K562 (cell line): Measurements from ENCODE around the gene TNPO2. TPM values are rescaled to one million over a fixed set of nuclear protein-coding genes. Genes with fewer than 3 reads are reported as not detected.

Experiments
- ATAC-seq: fragments of 200-7000 bp; cut with Tn5 transposase; 3 replicates; pipeline ENCODE4 v1.9.1; 2020; ENCODE audit warnings: moderate library complexity
- BruUV-seq: library from RNA; stranded (reverse); fragments of 400-500 nt; replicated peaks from 2 replicates; lab custom pipeline; 2021; lab: Mats Ljungman, UMichigan
- CTCF ChIA-PET: fragments of 300-600 bp; formaldehyde crosslinking; extraction: SDS; loops from one replicate; lab custom pipeline; 2021; ENCODE audit warnings: low intra/inter-chr PET ratio; lab: Yijun Ruan, JAX
- POLR2A ChIA-PET: fragments of 300-600, 350-650 bp; sonication (Branson Sonifier 250); formaldehyde crosslinking; extraction: SDS; loops from one replicate; lab custom pipeline; 2021; ENCODE audit warnings: antibody characterized with exemption, inconsistent platforms; lab: Yijun Ruan, JAX
- DNase-seq, 4 experiments: peaks; one replicate each; pipeline versions ENCODE4 v3.0.0 to v3.0.0-alpha.2; 2011 to 2018; ENCODE audit warnings: low spot score in 3 of 4, mixed read lengths in 3 of 4; ENCODE audit errors: extremely low read depth in 1 of 4
- FAIRE-seq: peaks from 2 replicates; lab custom pipeline; 2011; peaks lifted over from hg19 to GRCh38; lab: Jason Lieb, UNC
- H2AFZ ChIP-seq: 2 replicates; pipeline ENCODE4 v1.6.0; 2011; ENCODE audit warnings: low read depth, low read length, control low read depth, inconsistent platforms
- H3K27ac ChIP-seq: fragments of 200-600 bp; 3 replicates; pipeline ENCODE4 v1.8.0; 2011; ENCODE audit warnings: low read depth, mild to moderate bottlenecking, control low read depth, inconsistent platforms, low read length, moderate library complexity, mixed read lengths; ENCODE audit errors: extremely low read depth
- H3K27me3 ChIP-seq, 2 experiments: fragments of 300-600 bp in 1 of 2; 2 replicates in 1 of 2; 3 replicates in 1 of 2; pipeline versions ENCODE4 v1.6.0 to v1.8.0; 2011; ENCODE audit warnings: inconsistent platforms in 2 of 2, low read length in 2 of 2, mild to moderate bottlenecking in 1 of 2, mixed read lengths in 1 of 2, moderate library complexity in 1 of 2; ENCODE audit not compliant: control insufficient read depth in 2 of 2, insufficient read depth in 2 of 2
- H3K36me3 ChIP-seq: fragments of 300-600 bp; 3 replicates; pipeline ENCODE4 v1.8.0; 2011; ENCODE audit warnings: mild to moderate bottlenecking, low read length, inconsistent platforms; ENCODE audit not compliant: control insufficient read depth, insufficient read depth
- H3K4me1 ChIP-seq, 2 experiments: fragments of 200-600 bp in 1 of 2; replicated peaks in 1 of 2; 2 replicates in 1 of 2; 3 replicates in 1 of 2; pipeline versions ENCODE4 v1.5.1 to v1.8.0; 2011; ENCODE audit warnings: inconsistent platforms in 2 of 2, low read length in 2 of 2, mild to moderate bottlenecking in 1 of 2, mixed read lengths in 1 of 2, moderate library complexity in 1 of 2; ENCODE audit not compliant: control insufficient read depth in 2 of 2, insufficient read depth in 2 of 2
- H3K4me2 ChIP-seq: 2 replicates; pipeline ENCODE4 v1.6.1; 2011; ENCODE audit warnings: low read length, control low read depth, inconsistent platforms, mixed read lengths; ENCODE audit not compliant: insufficient read depth
- H3K4me3 ChIP-seq: fragments of 200-600 bp; sonication (generic), shearing (Covaris generic); 2 replicates; pipeline ENCODE4 v1.5.1; 2016; ENCODE audit warnings: control low read depth, inconsistent platforms
- H3K79me2 ChIP-seq: fragments of 200-600 bp; 3 replicates; pipeline ENCODE4 v1.8.0; 2011; ENCODE audit warnings: low read length, inconsistent platforms; ENCODE audit not compliant: control insufficient read depth, insufficient read depth
- H3K9ac ChIP-seq, 2 experiments: 2 replicates each; pipeline versions ENCODE4 v1.6.0 to v1.6.1; 2011; ENCODE audit warnings: low read depth in 2 of 2, low read length in 2 of 2, control low read depth in 1 of 2, inconsistent platforms in 1 of 2, mild to moderate bottlenecking in 1 of 2, mixed read lengths in 1 of 2; ENCODE audit not compliant: insufficient read depth in 1 of 2
- H3K9me1 ChIP-seq: one replicate; pipeline ENCODE4 v1.6.0; 2011; ENCODE audit warnings: inconsistent platforms, mild to moderate bottlenecking, low read length, moderate library complexity; ENCODE audit not compliant: control insufficient read depth, insufficient read depth
- H3K9me3 ChIP-seq: replicated peaks from 2 replicates; pipeline ENCODE4 v1.5.1; 2011; ENCODE audit warnings: low read depth, low read length, inconsistent platforms; ENCODE audit not compliant: control insufficient read depth, insufficient read depth
- H4K20me1 ChIP-seq: replicated peaks from 2 replicates; pipeline ENCODE4 v1.6.1; 2011; ENCODE audit warnings: low read length, inconsistent platforms, mixed read lengths; ENCODE audit not compliant: control insufficient read depth, insufficient read depth
- PHF8 ChIP-seq: fragments of 200-600 bp; sonication (generic); IDR thresholded peaks from 2 replicates; pipeline ENCODE4 v1.6.1; 2012; ENCODE audit warnings: mixed run types, mild to moderate bottlenecking, inconsistent platforms, low read length, moderate library complexity, borderline replicate concordance
- POU5F1 ChIP-seq: fragments of 150-350 bp; IDR thresholded peaks from 2 replicates; pipeline ENCODE4 v1.6.1; 2014; ENCODE audit warnings: borderline replicate concordance, low read length, low read depth, mild to moderate bottlenecking; ENCODE audit not compliant: partially characterized antibody
- TARDBP ChIP-seq: fragments of 450-650 bp; IDR thresholded peaks from 2 replicates; pipeline ENCODE4 v1.6.1; 2016
- ZNF121 ChIP-seq: sonication (generic); formaldehyde crosslinking; conservative IDR thresholded peaks from 2 replicates; pipeline ENCODE4 v1.8.0; 2022; ENCODE audit warnings: missing genetic modification reagents
- ZNF175 ChIP-seq: fragments of 200-800 bp; sonication (Bioruptor generic); IDR thresholded peaks from 2 replicates; pipeline ENCODE4 v1.6.1; 2016; ENCODE audit warnings: low read depth, mild to moderate bottlenecking, missing genetic modification characterization, missing compliant biosample characterization
- ZNF444 ChIP-seq: fragments of 250-450 bp; sonication (Bioruptor Pico); IDR thresholded peaks from 2 replicates; pipeline ENCODE4 v1.4.0; 2020; ENCODE audit warnings: mild to moderate bottlenecking, moderate library complexity
- WGBS: fragments of 100-300 bp; shearing (Covaris generic); methylation state at CpG from one replicate; pipeline ENCODE4 v1.1.6; 2016; ENCODE audit warnings: low coverage, mixed read lengths; ENCODE audit not compliant: insufficient coverage; ENCODE audit errors: missing lambda C conversion rate; 5-methylcytosine and 5-hydroxymethylcytosine counted together
- in situ Hi-C: fragments of 300-500 bp; cut with MboI; formaldehyde crosslinking; loops from 4 replicates; pipeline ENCODE4 v1.15.0; 2018; ENCODE audit warnings: inconsistent platforms, mixed read lengths
- intact Hi-C: fragments of 100-400 bp; cut with micrococcal nuclease; formaldehyde crosslinking; loops from 2 replicates; pipeline ENCODE4 v1.14.2; 2022
- polyA plus RNA-seq, 8 experiments: library from polyadenylated mRNA; depleted of rRNA in 4 of 8; stranded (reverse) in 5 of 8; unstranded in 3 of 8; fragments of >200 nt; fragmentation: Nextera tagmentation in 2 of 8; fragmentation: Illumina TruSeq in 1 of 8; extraction: Ambion mirVana in 2 of 8; extraction: Trizol in 1 of 8; gene quantifications; 2 replicates each; pipeline versions ENCODE4 v1.2.1 to v1.2.3, GENCODE V29; 2011 to 2014; ENCODE audit warnings: inconsistent platforms in 1 of 8, missing spikeins in 1 of 8
- total RNA-seq, 7 experiments: library from RNA; depleted of rRNA in 6 of 7; stranded (reverse); fragments of >200 nt in 6 of 7; fragmentation: Illumina TruSeq in 2 of 7; extraction: Trizol in 2 of 7; gene quantifications; 2 replicates each; pipeline versions ENCODE4 v1.2.1 to v1.2.3, GENCODE V29; 2011 to 2021; ENCODE audit warnings: low replicate concordance in 1 of 7

TNPO2 gene
- total and polyA plus RNA-seq, 9 of the 15 experiments (the other 6 are each of a cell fraction or from before 2014, with no cell fraction given), result 6.0 to 126 (median 53.8) TPM

DNA sequence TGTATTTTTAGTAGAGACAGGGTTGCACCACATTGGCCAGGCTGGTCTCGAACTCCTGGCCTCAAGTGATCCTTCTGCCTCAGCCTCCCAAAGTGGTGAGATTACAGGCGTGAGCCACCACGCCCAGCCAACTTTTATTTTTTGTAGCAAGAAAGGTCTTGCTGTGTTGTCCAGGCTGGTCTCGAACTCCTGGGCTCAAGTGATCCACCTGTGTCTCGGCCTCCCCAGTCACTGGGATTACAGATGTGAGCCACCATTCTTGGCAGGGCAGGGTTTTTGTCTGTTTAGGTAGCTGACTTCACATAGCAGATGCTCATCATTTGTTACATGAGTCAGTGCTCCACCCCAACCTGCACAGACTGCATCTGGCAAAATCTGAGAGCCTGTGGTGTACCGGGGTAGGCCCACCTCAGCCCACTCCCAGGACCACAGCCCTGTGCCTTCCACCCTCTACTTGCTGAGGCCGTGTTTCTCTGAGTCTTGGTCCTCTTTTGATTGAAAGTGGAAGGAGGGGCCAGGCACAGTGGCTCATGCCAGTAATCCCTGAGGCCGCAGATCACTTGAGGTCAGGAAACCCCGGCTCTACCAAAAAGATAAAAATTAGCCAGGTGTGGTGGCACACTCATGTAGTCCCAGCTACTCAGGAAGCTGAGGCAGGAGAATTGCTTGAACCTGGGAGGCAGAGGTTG lies 4.2 kb upstream of the TNPO2 start:
- TF ChIP-seq ZNF444 (no peak), POU5F1 (no peak), TARDBP (no peak), ZNF175 (CRISPR knock-in tag) (no peak), ZNF121 (CRISPR knock-in tag) (peak; percentile 81)
- peaks cover 6 to 27% of the 10 kb centered on the region in 2 experiments for H3K4me1 ChIP-seq
- H3K4me3 ChIP-seq, result no peak overlapping the region
- FAIRE-seq (no peak), DNase-seq (no peak), ATAC-seq (no peak)
- H3K27me3 ChIP-seq, result no peaks in the 10 kb centered on the region
- peaks cover 48% of the 10 kb centered on the region for H3K36me3 ChIP-seq
- POLR2A ChIA-PET, result interaction anchor here (0.7 to 2.2 kb wide), 3 partner anchors 7 to 78 kb away, joined by 3 to 6 read pairs (median 3); partner anchors contain the start of genes GET3 and RNASEH2A
- intact Hi-C loops, result no loop called here
- peaks cover 42% of the 10 kb centered on the region for H3K79me2 ChIP-seq
- H3K9me3 ChIP-seq, result no peaks in the 10 kb centered on the region
- peaks cover 7% of the 10 kb centered on the region for H4K20me1 ChIP-seq
- H2AFZ ChIP-seq, result no peak overlapping the region
- BruUV-seq, result no TSS peak
- H3K27ac ChIP-seq, result no peak overlapping the region
- CTCF ChIA-PET, result no interaction called here
- no peak overlapping the region for H3K9ac ChIP-seq
- WGBS, result 93% methylated on average over 9 of the region's 9 CpGs
- in situ Hi-C loops, result no loop called here
- no peaks in the 10 kb centered on the region for H3K9me1 ChIP-seq
- H3K4me2 ChIP-seq, result no peak overlapping the region

DNA sequence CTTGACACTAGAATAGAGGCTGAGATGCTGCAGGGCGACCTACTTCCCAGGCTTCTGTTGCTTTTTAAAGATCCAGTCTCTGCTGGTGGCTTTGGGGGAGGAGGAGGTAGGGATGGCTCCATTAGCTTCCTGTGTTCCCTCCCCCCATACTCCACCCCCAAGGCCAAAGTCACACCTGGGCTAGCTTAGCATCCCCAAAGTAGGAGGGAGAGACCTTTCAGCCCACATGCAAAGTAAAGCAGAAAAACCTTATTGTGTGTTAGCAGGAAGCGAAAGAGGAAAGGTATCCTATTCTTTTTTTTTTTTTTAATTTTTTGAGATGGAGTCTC lies 3.2 kb upstream of the TNPO2 start:
- peak overlapping the region; percentile 31; the same call in 1 of the 3 replicates for H3K27ac ChIP-seq
- no peaks in the 10 kb centered on the region for H3K9me3 ChIP-seq
- peaks cover 42% of the 10 kb centered on the region for H3K79me2 ChIP-seq
- ChIA-PET POLR2A (interaction anchor here (1.0 to 1.3 kb wide), 3 partner anchors 8 to 66 kb away, joined by 3 to 4 read pairs (median 3); partner anchors contain the start of gene JUNB), CTCF (no interaction called here)
- WGBS, result 80% methylated on average over 1 of the region's 2 CpGs
- H3K9me1 ChIP-seq, result no peaks in the 10 kb centered on the region
- H3K4me2 ChIP-seq, result no peak overlapping the region
- no peak for FAIRE-seq
- BruUV-seq, result no TSS peak
- peaks cover 2 to 22% of the 10 kb centered on the region in 2 experiments; a peak in 3 of 5 replicates for H3K4me1 ChIP-seq
- intact Hi-C loops, result no loop called here
- H4K20me1 ChIP-seq, result peaks cover 6% of the 10 kb centered on the region
- H2AFZ ChIP-seq, result no peak overlapping the region
- DNase-seq, result peak in 1 of 4 experiments; percentile 17
- in situ Hi-C loops, result no loop called here
- no peak for ATAC-seq
- H3K4me3 ChIP-seq, result no peak overlapping the region
- peak overlapping the region in 1 of 2 experiments; percentile 14; a peak in 1 of 4 replicates for H3K9ac ChIP-seq
- H3K36me3 ChIP-seq, result peaks cover 42% of the 10 kb centered on the region
- no peaks in the 10 kb centered on the region for H3K27me3 ChIP-seq
- TF ChIP-seq PHF8, result no peak
